NCI-H345 treated with DMSO at 0.1 percent for 48 hours (cell line): ENCODE data around the gene LPAR3.

Experiments
- DNase-seq: peaks from one replicate; lab custom pipeline; 2025; ENCODE audit not compliant: unreplicated experiment; lab: John Stamatoyannopoulos, UW

Gene LPAR3

GRCh38 chr1:84833194-84833593, 59.8 kb downstream of the LPAR3 start:
- DNase-seq, result no peak

GRCh38 chr1:84830136-84830535, 62.9 kb downstream of the LPAR3 start:
- DNase-seq, result no peak

DNA sequence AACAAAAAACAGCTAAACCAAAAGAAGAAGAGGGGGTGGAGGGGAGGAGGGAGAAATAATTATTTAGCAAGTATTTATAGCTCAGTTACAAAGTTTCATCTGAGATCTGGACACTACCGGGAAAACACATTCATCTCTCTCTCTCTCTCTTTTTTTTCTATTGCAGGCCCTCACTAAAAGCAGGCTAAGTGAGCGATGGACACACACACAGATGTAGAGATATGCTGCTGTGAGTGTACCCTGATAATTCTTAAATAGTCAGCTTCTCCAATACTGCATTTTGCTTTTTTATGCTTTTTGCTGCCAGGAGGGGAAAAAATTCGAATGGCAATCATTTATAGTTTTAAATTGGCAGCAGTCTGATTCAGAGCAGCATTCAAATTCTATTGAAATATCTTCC, 65.0 kb downstream of the LPAR3 start:
- no peak for DNase-seq

DNA sequence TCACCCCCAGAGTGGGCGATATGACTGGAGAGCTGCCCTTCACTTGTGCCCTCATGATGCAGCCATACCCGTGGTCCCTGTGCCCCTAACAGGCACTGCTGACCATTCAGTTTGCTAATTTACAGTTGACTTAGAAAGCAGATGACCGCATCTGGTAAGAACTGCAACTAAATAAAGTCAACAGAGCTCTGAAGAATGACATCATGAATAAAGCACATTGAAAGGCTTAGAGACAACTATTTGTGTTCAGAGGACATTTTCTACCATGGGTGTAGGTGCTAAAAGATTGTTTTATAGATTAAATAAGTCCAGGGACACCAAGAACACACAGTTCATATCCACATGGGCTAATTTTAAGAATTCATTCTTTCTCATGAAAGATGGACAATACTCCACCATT, 65.5 kb downstream of the LPAR3 start:
- DNase-seq, result no peak

DNA sequence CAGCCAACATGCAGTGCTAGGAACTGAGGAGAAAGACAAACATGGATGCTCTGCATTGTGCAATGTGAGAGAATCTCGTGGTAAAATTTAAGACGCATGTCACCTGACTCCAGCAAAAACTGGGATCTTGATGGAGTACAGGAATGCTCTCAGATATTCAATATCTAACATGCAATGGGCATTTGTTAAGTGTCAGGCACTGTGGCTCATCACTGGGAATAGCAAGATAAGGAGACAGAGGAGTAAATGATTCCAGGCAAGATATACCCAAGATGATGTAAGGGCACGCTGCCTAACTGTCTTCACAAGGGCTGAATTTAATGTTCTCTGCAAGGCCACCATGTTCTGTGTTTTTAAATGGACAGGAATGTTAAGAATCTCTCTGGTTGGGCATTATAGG, 67.8 kb downstream of the LPAR3 start:
- no peak for DNase-seq

- DNase-seq, result no peak
Observed at GRCh38 chr1:84823991-84824390, 69.0 kb downstream of the LPAR3 start.

- no peak for DNase-seq
Observed at GRCh38 chr1:84823511-84823910, 69.5 kb downstream of the LPAR3 start.

DNA sequence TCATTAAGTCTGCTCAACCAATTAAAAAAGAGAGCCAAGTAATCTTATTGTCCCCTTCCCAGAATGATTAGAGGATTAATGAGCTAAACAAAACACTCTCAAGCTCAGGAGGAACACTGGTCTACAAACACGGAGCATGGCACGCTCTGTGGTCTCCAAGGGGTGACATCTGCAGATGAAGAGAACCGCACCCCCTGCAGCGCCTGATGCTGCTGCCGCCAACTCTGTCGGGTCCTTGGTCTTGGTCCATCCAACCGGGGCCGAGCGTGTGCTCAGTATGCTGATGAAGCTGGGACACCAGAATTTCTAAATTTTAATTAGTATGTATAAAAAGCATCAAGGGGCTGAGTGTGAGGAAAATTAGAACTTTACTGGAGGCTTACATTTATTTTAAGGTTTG, 82.7 kb downstream of the LPAR3 start:
- DNase-seq, result no peak

- no peak for DNase-seq
Observed at GRCh38 chr1:84809023-84809422, 84.0 kb downstream of the LPAR3 start.

DNA sequence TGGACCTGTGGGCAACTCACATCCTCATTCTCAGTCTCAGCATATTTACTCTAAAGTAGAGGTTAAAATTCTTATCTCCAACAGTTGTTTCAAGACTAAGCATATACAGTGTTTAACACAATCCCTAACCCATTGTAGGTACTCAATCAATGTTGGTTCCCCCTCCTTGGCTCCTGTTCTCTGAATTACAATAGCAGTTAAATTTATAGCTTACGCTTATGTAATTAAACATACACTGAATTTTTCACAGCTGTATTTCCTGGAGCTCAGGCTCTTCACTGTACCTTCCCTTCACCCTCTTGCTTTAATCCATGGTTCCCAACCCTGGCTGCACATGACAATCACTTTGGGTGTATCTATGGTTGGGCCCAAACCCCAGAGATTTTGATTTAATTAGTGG, 89.4 kb downstream of the LPAR3 start:
- DNase-seq, result no peak

GRCh38 chr1:84802567-84803232, 90.3 kb downstream of the LPAR3 start:
- no peak for DNase-seq

- DNase-seq, result no peak
Observed at GRCh38 chr1:84800090-84801073, 92.6 kb downstream of the LPAR3 start.

GRCh38 chr1:84797603-84798002, 95.4 kb downstream of the LPAR3 start:
- no peak for DNase-seq

DNA sequence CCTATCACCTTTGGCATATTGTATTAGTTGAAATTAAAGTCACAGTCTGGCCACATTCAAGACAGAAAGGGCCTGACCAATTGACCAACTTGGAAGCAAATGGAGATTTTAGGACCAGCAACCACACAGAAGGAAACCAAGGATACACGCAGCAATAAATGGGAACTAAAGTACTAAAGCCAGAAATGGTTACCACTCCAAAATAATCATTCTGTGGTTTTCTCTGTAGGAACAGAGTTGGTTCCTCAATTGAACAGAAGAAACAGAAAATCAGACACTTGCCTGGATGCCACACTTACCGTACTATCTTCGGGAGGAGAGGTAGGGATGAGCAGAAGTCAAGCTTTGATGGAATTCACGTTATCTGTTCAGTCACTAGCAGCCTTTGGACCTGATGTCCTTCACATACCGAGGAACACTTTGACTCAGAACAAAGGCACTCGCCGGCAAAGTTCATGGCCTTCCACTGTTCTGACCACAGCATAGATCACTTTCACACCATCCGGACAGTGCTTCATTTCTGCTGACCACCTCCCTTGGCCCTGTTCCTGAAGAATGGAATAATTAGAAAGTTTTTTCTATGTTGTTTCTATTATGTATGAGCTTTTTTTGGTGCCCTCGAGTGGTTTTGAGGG, 96.9 kb downstream of the LPAR3 start:
- no peak for DNase-seq

DNA sequence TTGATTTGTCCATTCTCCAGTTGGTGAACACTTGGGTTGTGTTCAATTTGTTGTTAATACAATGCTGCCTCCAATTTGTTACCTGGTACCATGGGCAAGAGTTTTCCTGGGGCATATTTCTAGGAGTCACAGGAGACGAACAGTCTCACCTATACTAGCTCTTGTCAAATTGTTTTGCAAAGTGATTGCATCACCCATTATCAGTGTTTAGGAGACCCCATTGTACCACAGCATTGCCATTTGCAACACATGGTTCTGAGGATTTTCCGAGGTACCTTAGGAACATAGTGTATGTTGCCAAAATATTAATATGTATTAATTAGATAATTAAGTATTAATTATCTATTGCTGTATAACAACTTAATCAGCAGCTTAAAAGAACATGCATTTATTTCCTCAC, 97.8 kb downstream of the LPAR3 start:
- DNase-seq, result no peak

DNA sequence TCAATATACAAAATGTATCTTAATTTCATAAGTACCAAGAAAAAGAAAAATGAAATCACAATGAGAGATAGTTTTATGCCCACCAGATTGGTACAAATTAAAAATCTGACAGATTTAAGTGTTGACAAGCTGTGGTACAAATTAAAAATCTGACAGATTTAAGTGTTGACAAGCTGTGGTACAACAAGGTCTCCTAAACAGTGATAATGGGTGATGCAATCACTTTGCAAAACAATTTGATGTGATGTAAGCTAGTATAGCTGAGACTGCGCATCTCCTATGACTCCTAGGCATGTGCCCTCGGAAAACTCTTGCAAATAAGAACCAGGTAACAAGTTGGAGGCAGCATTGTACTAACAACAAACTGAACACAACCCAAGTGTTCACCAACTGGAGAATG, 100.6 kb downstream of the LPAR3 start:
- no peak for DNase-seq

DNA sequence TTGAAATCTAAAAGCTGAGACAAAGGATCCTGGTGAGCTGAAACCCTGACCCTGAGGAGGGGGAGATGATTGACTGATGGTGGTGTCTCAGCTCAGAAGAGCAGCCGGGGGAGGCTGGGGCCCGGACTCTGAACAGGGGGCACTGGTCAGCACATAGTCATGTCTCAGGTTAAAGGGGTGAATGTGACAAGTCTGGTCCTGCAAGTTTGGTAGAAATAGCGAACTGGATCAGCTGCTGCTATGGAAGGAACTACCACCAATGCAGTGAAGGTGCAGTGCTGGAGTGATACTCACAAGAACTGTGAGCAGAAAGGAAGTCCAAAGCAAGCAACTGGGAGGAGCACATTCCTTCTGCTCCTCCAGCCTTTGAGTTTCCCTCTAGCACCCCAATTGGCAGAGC, 104.0 kb downstream of the LPAR3 start:
- no peak for DNase-seq

DNA sequence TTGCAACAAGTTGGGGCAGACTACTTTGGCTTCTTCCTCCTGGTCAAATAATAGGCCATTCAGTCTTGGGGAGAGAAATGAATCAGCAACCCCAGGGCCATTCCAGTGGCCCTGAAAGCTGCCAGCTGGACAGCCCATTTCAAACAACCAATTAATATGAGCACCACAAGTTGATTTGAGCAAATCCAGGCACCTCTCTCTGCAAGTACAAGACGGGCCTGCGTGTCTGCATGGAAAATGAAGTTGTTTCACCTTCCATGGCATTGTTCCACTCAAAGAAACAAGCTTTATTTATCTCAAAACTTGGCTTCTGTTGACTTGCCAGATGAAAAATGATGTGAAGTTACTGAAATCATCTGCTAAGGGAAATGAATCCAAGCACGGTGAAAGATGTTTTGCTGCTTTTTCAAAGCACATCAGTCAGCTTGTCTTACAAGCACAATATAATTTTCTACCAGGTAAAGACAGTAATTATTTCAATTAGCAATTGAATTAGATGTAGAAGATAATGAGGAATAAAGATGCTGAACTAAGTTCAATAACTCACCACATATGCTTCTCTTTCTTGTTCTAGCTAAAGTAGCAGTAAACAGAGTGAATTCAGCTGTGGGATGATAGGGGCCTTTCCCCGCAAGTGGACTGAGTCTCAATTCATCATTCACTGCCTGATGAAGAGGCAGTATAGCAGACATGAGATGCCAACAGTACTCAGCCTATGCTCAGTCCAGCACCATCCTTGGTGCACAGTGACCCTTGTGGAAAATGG, 107.6 kb downstream of the LPAR3 start:
- DNase-seq, result no peak

- no peak for DNase-seq
Observed at GRCh38 chr1:84782881-84783280, 110.1 kb downstream of the LPAR3 start.

- no peak for DNase-seq
Observed at GRCh38 chr1:84781946-84782771, 110.8 kb downstream of the LPAR3 start.
